HG03520 (cell line): ENCODE data around the gene REM2.

Experiments
- ATAC-seq: cut with Tn5 transposase; IDR thresholded peaks from one replicate; pipeline ENCODE4 v1.9.1; 2021; ENCODE audit warnings: mild to moderate bottlenecking, moderate library complexity; ENCODE audit not compliant: unreplicated experiment

REM2 gene, protein sequence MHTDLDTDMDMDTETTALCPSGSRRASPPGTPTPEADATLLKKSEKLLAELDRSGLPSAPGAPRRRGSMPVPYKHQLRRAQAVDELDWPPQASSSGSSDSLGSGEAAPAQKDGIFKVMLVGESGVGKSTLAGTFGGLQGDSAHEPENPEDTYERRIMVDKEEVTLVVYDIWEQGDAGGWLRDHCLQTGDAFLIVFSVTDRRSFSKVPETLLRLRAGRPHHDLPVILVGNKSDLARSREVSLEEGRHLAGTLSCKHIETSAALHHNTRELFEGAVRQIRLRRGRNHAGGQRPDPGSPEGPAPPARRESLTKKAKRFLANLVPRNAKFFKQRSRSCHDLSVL

DNA sequence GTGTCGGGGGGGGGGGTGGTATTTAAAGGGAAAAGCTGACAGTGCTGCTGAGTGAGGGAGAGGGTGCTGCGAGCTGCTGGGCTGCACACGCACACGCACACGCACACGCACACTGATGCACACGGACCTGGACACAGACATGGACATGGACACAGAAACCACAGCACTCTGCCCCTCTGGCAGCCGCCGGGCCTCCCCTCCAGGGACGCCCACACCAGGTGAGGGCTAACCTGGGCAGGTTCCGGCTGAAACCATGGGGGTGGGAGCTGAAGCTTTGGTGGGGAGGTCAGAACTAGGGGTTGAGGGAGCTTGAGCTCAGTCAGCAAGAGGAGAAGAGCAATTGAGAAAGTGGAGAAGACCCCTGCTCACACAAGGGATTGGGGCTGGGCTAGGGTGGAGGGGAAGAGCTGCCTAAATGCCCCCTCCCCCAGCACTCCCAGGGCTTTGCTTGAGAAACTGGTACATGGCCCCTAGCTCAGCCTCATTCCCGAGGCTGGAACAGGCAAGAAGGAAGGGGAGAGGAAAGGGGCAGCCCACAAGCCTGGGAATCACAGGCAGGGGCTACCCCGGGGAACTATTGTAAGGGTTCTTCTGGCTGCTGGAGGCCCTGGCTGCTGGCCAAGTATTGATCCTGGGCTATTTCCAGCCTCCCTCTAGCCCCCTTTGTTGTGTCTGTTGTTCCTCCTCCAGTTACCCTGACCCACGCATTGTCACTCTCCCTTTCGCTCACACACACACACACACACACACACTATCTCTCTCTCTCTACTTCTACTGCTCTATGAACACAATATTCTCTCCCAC is at the start of gene REM2:
Gene REM2, plus strand, starts transcription at position 50 of the 804 bp plus-strand sequence. Its CDS starts 66 bp downstream, at position 116.
- no peak for ATAC-seq

DNA sequence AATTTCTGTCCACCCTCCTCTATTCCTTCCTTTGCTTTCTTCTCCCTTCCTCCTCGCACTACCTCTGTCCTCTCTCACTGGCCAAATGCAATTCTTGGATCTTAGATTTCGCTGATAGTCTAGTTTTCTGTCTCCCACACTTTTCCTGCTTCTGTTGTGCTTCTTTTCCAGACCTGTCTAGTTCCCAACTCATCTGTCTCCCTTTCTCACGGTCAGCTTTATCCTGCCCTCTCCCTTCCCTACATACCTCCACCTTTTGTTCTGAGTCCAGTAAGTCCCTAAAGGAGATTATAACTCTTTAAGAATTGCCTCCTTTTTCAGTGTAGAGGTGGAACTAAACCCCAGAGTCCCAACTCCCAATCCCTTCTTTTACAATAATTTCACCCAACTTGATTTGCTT is 47.5 kb upstream of the REM2 start:
- ATAC-seq = no peak

DNA sequence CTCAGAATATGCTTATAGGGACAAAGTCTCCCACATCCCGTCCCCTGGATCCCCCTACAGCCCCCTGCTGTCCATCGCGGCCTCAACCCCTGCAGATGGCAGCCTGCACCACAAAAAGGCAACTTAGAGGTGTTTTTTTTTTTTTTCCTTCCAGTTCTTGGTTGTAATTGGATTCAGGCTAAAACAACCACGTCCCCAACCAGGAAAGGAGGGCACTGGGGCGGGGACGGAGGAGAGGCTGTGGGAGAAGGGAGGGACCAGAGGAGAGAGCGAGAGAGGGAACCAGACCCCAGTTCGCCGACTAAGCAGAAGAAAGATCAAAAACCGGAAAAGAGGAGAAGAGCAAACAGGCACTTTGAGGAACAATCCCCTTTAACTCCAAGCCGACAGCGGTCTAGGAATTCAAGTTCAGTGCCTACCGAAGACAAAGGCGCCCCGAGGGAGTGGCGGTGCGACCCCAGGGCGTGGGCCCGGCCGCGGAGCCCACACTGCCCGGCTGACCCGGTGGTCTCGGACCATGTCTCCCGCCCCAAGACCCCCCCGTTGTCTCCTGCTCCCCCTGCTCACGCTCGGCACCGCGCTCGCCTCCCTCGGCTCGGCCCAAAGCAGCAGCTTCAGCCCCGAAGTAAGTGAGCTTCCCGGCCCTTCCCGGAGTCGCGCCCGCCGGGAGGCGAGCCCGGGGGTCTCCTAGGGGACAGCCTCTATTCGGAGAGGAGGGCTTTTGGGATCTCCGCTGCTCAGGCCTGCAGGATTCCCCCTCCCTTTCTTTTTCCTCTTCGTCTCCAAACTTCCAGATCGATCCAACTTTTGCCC is 46.5 kb upstream of the REM2 start, which contains the start of gene MMP14:
Gene MMP14, plus strand, starts transcription at position 285 of the 813 bp plus-strand sequence. Its CDS starts 233 bp downstream, at position 518.
- ATAC-seq = no peak

DNA sequence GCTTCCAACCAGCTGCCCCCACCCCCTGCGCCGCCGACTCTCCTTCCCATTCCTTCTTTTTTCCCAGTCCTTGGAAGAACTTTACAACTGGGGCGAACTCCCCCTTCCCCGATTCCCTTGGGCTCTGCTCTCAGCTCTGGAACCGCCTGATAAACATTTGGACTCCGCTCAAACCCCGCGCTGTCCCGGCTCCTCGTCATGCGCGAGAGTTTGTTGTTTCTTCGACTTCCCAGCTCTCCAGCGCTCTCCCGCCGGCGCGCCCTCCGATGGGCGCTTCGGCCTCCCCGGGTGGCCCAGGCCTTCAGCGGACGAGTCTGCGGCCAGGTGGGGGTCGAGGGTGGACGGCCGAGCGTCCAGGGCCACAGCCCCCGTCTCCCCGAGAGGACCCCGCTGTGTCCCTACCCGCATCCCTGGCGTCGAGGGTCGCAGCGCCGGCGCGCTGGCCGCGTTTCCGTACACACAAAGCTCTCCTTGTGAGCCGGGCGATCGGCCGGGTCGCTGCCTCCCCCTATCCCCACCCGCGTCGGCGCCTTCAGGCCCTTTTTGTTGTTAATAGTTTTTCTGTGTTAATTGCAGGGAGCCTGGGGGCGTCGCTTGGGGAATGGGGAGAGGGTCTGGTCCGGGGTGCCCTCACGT is 45.8 kb upstream of the REM2 start:
- ATAC-seq = no peak

DNA sequence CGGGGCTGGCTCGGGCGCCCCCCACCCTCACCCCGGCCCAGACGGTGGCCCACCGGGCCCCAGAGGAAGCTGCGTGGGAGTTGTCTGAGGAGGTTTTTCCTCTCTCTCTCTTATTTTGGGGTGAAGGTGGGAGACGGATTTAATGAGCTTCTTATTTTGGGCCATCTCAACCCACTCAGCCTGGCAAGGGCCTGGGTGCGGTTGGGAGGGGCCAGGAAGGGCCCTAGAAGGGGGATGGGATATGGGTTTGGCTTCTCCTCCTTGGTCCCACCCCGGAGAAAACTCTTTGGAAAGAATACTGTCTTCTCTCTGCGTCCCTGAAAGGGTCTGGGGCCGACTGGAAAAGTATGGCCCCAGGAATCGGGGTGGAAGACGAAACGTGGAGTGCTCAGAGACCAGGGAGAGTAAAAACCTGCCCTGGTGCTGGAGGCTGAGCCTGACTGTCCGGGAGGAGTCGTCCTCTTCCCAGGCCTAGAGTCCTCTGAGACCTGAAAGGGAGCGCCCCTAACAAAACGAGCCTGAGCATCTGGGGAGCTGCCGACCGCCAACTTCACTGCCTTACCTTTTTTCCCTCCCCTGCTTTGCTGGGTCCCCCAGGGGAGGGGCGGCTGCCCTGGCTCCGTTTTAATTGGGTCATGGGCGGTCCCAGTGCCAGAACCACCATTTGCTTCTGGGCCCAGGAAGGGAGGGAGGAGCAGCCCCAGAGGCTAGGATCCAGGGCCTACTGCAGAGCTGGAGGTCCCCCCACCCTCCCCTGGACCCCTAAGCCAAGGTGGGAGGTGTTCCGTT is 45.1 kb upstream of the REM2 start:
- ATAC-seq = no peak

DNA sequence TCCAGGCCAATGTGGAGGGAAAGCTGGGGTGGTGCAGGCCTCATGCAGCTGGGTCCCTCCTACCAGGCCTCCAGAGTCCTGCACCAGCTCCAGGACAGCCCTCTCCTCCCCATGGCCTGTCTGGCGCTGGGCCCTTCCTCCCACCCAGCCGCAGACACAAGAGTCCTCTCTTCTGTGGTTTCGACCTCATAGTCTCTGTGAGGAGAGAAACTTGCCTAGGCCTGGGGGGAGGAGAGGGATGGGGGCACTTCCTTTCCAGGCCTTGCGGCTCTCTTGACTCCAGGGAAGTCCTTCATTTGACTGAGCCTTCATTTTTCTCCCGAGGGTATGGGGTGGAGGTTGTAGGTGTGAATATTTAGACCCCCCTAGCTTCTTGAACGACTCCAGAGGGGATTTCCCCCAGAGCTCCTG is 44.4 kb upstream of the REM2 start:
- ATAC-seq = no peak

DNA sequence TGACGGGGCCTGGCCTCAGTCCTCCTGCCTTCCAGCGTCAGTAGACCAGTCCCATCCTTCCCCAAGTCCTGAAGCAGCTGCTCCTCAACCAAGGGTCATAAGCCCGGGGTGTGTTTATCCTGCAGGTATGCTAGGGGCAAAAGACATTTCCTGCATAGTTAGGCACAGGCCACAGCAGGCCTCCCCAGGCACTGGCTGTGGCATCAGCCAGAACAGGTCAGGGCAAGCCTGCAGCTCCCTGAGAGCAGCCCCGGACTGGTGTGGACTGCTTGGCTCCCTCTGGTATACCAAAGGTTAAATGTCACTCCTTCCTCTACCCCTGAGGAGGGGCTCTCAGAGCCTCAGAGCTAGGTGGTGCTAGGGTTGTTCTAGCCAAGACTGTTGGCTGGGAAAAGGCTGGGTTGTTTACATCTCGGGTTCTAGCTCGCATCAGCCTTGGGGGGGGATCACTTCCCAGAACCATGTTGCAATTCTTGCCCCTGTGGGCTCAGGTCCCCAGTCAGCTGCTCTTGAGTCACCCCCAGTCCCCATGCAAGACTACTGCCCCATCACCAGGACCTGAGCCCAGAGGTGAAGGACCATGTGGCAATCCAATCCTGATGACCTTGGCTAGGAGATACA is 43.8 kb upstream of the REM2 start:
- ATAC-seq = no peak

DNA sequence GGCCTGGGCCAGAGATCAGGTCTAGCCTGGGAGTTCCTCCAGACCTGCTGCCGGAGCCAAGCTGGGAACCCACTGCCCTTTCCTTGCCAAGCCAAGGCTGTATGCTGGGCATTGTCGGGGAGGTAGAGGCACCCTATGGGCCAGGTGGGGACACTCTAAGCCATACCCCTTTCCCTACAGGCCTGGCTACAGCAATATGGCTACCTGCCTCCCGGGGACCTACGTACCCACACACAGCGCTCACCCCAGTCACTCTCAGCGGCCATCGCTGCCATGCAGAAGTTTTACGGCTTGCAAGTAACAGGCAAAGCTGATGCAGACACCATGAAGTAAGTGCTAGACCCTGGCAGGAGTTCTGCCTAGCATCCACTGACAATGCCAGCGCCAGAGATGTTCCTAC is 41.7 kb upstream of the REM2 start:
- no peak for ATAC-seq

DNA sequence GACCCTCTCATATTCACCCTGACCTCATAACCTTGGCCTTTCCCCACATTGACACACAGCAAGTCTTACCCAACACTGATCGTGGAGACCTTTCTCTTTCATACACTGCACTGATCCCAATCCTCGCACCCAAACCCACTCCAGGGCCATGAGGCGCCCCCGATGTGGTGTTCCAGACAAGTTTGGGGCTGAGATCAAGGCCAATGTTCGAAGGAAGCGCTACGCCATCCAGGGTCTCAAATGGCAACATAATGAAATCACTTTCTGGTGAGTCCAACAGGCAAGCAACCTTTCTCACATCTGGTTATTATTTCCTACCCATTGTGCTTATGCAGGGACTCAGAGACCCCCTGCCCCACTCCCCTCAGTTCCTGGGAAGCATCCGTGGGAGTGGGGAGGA is 41.3 kb upstream of the REM2 start:
- ATAC-seq = no peak

DNA sequence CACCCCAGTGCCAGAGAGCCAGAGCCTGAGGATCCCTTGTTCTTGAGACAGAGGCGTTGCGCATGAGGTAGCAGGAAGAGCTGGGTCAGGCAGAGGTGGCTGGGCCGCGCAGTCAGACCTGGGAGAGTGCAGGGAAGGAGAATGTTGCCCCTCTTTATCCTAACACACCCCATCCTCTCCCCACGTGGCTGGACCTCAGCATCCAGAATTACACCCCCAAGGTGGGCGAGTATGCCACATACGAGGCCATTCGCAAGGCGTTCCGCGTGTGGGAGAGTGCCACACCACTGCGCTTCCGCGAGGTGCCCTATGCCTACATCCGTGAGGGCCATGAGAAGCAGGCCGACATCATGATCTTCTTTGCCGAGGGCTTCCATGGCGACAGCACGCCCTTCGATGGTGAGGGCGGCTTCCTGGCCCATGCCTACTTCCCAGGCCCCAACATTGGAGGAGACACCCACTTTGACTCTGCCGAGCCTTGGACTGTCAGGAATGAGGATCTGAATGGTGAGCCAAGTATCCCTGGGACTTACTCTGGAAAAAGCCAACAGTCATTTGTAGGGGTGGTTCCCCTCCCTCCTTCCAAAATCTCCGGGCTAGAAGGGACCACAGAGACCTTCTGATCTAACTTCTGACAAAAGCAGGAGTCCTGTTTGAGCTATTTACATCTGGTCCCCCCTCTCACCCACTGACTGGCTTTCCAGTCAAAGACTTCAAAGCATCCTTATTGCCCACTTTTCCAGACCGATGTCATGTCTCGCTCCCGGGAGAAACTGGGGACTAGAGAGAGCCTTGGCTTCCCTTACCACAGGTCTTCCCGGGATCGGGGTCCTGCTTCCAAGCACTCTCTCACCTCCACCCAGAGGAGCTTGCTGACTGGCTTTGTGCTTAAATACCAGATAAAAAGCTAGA is 40.6 kb upstream of the REM2 start:
- no peak for ATAC-seq

DNA sequence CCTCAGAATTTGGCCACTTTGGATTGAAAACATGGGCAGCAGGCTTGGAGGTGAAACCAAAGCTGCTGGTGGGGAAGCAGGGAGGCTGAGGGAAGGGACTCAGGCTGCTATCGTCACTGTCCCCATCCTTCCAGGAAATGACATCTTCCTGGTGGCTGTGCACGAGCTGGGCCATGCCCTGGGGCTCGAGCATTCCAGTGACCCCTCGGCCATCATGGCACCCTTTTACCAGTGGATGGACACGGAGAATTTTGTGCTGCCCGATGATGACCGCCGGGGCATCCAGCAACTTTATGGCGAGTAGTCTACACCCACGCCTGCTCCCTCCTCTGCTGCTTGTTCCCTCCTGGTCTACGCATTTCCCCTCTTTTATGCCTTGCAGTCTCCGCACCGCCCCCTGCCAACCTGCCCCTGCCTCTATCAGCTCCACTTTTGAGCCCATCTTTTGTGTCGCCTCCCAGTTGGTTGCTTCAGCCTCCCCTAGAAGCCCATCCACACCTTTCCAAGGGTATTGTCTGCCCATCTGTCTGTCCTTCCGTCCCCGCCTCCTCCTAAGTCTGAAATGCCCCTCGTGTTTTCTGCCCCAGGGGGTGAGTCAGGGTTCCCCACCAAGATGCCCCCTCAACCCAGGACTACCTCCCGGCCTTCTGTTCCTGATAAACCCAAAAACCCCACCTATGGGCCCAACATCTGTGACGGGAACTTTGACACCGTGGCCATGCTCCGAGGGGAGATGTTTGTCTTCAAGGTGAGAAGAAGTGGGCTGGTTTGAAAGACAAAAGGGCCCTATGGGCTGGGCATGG is 39.7 kb upstream of the REM2 start:
- ATAC-seq = no peak

DNA sequence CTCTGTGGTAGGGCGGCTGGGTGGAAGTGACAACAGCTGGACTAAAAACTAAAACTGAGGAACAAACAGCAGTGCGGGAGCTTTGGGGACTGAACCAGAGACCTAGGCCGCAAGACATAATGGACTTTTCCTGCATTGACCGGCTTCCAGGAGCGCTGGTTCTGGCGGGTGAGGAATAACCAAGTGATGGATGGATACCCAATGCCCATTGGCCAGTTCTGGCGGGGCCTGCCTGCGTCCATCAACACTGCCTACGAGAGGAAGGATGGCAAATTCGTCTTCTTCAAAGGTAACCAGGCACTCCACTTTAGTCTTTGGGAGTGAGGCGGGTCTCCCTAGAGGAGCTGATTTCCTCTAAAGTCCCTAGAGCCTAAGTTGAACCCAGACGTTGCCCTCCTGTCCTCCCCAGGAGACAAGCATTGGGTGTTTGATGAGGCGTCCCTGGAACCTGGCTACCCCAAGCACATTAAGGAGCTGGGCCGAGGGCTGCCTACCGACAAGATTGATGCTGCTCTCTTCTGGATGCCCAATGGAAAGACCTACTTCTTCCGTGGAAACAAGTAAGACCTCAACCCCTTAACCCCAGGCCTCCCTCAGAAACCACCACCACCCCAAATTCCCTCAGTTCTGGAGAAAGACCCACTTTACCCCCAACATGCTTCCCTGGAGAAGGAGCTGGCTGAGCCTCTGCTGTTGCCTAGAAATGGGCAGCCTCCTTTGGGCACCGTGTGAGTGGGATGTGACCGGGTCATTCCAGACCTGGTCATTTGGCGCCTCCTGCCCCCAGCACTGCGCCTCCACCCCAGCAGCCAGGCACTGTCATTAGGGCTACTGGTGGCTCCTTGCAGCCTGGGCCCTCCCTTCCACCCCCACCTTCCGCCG is 38.6 kb upstream of the REM2 start:
- ATAC-seq = no peak

DNA sequence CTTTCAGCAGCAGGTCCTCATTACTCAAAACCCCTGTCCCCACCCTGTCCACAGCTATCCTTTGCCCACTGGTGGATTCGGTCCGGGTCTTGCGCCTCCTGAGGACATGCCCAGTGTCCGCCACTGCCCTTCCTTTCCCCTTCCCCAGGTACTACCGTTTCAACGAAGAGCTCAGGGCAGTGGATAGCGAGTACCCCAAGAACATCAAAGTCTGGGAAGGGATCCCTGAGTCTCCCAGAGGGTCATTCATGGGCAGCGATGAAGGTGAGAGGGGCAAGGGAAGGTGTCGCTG is 38.0 kb upstream of the REM2 start:
- ATAC-seq = no peak

DNA sequence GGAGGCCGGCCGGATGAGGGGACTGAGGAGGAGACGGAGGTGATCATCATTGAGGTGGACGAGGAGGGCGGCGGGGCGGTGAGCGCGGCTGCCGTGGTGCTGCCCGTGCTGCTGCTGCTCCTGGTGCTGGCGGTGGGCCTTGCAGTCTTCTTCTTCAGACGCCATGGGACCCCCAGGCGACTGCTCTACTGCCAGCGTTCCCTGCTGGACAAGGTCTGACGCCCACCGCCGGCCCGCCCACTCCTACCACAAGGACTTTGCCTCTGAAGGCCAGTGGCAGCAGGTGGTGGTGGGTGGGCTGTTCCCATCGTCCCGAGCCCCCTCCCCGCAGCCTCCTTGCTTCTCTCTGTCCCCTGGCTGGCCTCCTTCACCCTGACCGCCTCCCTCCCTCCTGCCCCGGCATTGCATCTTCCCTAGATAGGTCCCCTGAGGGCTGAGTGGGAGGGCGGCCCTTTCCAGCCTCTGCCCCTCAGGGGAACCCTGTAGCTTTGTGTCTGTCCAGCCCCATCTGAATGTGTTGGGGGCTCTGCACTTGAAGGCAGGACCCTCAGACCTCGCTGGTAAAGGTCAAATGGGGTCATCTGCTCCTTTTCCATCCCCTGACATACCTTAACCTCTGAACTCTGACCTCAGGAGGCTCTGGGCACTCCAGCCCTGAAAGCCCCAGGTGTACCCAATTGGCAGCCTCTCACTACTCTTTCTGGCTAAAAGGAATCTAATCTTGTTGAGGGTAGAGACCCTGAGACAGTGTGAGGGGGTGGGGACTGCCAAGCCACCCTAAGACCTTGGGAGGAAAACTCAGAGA is 37.0 kb upstream of the REM2 start:
- no peak for ATAC-seq

DNA sequence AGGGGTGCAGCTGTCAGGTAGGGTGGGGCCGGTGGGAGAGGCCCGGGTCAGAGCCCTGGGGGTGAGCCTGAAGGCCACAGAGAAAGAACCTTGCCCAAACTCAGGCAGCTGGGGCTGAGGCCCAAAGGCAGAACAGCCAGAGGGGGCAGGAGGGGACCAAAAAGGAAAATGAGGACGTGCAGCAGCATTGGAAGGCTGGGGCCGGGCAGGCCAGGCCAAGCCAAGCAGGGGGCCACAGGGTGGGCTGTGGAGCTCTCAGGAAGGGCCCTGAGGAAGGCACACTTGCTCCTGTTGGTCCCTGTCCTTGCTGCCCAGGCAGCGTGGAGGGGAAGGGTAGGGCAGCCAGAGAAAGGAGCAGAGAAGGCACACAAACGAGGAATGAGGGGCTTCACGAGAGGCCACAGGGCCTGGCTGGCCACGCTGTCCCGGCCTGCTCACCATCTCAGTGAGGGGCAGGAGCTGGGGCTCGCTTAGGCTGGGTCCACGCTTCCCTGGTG is 36.2 kb upstream of the REM2 start:
- ATAC-seq = no peak
